ENCODE results near the gene OST4.

DNA sequence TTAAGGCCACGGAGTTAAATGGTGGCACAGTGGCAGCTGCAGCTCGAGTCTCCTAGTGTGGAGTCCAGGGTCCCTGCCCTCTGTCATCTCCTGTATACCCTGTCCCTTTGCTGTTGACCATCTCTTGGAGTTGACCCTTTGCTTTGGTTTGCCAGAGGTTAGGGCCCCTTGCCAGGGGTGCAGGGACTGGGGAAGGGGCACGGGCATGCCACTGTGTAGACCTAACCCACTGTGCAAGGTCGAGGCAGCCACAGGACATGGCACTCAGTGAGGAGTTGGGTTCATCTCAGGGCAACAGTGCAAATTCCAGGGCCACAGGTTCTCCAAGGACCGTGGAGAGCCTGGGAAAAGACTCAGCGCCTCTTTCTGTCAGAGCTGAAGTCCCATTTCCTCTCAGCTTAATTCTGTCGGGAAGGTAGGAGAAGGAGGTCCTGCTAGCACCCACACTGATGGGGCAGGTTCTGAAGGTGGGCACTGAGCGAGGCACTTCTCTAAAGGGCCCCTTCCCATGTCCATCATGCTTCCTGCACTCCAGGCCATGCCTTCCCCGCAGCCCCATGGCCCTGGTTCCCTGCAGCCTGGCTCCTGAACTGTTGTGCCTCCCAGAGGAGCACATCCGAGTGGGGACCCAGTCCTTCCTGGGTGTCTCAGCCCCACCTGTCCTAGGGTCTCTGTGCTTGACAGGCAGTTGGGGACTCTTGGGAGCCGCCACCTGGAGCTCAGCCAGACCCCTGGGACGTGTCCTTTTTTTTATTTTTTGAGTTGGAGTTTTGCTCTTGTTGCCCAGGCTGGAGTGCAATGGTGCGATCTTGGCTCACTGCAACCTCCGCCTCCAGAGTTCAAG is 17.9 kb upstream of the OST4 start:
- TF ChIP-seq TAF1 (IDR thresholded peaks at IDR 0.05; ENCODE audit: low read depth), result no peak
- TF ChIP-seq TCF12 (IDR thresholded peaks at IDR 0.05; ENCODE audit: low read depth), result no peak
- no peak for TF ChIP-seq CREB1 (IDR thresholded peaks at IDR 0.05; ENCODE audit: low read depth)
- TF ChIP-seq RAD21 (IDR thresholded peaks at IDR 0.05; ENCODE audit: low read depth), result no peak
- no peak for TF ChIP-seq YY1 (IDR thresholded peaks at IDR 0.05; ENCODE audit: low read depth)
- TF ChIP-seq, protein P1, sequence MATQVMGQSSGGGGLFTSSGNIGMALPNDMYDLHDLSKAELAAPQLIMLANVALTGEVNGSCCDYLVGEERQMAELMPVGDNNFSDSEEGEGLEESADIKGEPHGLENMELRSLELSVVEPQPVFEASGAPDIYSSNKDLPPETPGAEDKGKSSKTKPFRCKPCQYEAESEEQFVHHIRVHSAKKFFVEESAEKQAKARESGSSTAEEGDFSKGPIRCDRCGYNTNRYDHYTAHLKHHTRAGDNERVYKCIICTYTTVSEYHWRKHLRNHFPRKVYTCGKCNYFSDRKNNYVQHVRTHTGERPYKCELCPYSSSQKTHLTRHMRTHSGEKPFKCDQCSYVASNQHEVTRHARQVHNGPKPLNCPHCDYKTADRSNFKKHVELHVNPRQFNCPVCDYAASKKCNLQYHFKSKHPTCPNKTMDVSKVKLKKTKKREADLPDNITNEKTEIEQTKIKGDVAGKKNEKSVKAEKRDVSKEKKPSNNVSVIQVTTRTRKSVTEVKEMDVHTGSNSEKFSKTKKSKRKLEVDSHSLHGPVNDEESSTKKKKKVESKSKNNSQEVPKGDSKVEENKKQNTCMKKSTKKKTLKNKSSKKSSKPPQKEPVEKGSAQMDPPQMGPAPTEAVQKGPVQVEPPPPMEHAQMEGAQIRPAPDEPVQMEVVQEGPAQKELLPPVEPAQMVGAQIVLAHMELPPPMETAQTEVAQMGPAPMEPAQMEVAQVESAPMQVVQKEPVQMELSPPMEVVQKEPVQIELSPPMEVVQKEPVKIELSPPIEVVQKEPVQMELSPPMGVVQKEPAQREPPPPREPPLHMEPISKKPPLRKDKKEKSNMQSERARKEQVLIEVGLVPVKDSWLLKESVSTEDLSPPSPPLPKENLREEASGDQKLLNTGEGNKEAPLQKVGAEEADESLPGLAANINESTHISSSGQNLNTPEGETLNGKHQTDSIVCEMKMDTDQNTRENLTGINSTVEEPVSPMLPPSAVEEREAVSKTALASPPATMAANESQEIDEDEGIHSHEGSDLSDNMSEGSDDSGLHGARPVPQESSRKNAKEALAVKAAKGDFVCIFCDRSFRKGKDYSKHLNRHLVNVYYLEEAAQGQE (IDR thresholded peaks at IDR 0.05; ENCODE audit: low read depth), result no peak
- TF ChIP-seq TEAD4 (IDR thresholded peaks at IDR 0.05), result no peak
- no peak for TF ChIP-seq CEBPB (IDR thresholded peaks at IDR 0.05)
